Activated CD8-positive, alpha-beta memory T cell treated with anti-CD3 and anti-CD28 coated beads, Interleukin-2, amount 50 U/mL, for 1 hour (primary cell): Measurements from ENCODE around the gene RAB20.
"Not testable (repeated sequence)": the region's sequence is repeated elsewhere in the genome, so short reads cannot be mapped to it uniquely, and the experiment has no call there.

Experiments used
- DNase-seq: peaks from one replicate; pipeline ENCODE4 v3.0.0-alpha.2; 2020; ENCODE audit errors: extremely low read depth

Gene RAB20

DNA sequence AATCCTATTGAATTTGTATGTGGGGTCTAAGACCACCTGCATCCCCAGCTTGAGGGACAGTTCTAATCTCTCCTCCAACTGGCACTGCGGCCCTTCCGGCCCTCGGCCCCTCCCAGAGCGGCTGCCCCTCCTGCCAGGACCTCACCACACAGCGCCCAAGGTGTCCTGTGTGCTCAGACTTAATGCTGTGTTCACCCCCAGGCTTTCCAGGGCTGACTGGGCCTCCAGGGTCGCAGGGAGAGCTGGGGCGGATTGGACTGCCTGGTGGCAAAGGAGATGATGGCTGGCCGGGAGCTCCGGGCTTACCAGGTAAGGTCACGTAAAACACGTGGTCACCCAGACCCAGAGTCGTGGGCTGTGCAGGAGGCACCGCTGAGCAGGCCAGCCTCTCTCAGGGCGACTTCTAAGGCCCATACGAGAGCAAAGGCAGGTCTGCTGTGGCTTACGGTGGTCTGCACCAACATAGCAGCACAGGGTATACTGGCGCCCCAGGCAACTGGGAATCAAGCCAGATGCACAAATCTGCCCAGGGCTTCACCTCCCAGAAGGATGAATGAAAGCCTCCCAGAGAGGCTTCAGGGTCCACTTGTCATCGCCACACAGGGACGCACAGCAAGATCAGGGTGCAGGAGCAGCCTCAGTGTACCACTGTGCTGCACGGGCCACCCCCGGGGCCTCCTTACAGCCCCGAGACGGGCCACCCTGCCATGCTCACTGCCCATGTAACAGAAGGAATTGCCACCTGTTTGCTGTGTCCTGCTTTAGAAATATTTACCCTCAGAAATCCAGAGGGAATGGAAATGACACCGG lies 69.4 kb downstream of the RAB20 start:
- DNase-seq, result no peak

DNA sequence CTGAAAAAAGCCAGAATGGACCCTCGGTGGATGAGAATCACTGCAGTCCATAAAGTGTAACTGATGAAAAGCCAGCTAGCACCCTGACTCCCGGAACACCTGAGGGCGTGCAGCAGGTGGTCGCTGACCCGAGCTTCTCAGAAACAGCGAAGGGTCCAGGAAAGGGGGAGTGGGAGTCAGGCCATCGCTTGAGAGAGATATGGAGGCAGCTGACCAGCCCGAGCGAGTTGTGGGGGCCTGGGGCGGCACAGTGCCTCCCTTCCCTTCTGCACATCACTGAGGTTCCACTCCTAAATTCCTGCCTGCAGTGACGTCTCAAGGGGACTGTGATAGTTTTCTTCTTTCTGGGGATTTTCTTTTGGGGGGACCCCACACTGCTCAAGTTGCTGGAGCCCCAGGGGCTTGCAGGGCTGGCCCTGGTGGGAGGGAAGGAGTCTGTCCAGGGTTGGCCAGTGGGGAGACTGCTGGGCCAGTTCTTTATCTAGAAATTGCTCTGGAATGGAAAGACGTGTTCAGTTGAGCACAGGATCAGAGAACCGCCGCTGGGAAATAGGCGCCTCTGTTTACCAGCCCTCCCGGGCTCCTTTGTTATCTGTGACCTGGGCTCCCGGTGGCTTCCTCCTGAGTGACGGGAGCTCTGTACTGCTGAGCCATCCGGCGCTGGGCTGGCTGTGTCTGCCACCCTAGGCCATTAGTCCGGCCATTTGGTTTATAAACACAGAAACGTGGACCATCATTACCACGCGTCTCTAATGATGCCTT lies 71.3 kb downstream of the RAB20 start:
- DNase-seq, result no peak

DNA sequence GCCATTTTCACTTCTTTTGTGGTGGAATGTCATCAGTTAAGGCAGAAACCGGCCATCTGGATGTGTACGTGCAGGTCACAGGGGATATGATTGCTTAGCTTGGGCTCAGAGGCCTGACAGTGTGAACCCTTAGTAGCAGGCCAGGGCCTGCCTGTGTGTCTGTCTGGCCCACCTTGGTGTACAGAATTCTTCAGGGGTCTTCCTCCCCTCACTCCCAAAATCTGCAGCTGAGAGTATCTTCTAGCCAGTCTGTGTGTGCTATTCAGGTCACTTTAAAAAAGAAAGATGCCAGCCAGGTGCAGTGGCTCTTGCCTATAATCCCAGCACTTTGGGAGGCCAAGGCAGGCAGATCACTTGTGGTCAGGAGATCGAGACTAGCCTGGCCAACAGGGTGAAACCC lies 74.6 kb downstream of the RAB20 start:
- not testable (repeated sequence) for DNase-seq

DNA sequence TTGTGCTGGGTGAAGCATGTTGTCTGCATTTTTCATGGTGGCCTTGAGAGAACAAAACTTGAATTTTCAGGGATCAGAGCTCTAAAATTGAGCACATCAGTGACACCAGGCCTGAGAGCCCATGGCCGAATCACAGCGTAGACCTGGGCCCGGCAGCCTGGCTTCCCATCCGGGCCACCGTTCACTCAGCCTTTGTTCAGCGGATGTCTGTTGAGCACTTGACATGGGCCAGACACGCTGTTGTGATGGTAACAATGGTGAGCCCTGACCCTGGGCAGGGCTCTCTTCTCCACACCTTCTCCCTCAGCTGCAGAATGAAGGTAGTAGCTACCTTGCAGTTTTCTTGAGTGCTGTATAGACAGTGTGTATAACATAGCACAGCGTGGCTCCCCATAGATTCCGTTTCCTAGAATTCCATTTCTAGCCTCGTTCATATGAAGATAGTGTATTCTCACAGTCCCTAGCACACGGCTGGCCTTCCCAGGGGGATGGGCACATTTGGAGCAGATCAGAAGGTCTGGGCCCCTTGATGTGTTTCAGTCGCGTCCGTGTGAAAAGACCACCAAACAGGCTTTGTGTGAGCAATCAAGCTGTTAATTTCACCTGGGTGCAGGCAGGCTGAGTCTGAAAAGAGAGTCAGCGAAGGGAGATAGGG lies 75.3 kb downstream of the RAB20 start:
- no peak for DNase-seq

DNA sequence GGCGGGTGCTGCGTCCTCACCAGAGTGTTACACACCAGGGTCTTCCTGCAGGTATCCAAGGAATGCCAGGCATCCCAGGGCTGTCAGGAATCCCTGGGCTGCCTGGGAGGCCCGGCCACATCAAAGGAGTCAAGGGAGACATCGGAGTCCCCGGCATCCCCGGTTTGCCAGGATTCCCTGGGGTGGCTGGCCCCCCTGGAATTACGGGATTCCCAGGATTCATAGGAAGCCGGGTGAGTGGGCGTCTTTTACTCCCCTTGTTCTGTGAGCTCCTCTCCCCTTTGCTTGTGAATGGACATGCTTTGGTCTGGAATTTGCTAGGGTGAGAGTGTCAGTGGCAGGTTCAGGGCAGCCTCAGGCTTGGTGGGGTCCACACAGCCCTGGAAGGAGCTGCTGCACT lies 75.9 kb downstream of the RAB20 start:
- no peak for DNase-seq

DNA sequence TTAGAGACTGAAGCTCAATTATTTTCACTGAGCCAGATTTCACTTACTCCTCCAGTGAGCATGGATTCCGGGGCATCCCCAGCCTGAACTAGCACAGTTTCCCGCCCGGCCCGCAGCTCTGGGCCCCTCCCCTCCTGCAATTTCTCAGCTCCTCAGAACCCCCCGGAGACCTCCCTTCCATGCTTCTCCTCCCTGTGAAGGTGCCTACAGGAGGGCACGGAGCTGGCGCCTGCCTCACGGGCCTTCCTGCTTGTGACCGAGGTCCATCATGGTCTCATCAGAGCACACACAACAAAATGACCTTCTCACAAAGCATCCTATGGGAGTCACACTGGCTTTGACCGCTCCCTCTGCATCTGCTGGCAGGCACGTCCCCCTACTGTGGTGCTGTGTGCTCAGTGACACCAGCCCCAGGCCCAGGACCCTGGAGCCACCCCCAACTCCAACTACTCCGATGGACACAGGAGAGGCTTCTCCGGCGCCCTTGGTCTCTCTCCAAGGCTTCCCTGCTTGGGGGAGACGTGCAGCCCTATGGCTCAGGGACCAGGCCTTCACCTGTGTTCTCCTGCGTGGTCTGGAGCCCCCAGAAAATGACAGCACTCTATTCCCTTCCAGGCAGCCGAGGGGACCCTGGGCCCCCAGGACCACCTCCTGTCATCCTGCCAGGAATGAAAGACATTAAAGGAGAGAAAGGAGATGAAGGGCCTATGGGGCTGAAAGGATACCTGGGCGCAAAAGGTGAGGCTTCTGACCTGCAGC lies 77.1 kb downstream of the RAB20 start:
- DNase-seq, result no peak

DNA sequence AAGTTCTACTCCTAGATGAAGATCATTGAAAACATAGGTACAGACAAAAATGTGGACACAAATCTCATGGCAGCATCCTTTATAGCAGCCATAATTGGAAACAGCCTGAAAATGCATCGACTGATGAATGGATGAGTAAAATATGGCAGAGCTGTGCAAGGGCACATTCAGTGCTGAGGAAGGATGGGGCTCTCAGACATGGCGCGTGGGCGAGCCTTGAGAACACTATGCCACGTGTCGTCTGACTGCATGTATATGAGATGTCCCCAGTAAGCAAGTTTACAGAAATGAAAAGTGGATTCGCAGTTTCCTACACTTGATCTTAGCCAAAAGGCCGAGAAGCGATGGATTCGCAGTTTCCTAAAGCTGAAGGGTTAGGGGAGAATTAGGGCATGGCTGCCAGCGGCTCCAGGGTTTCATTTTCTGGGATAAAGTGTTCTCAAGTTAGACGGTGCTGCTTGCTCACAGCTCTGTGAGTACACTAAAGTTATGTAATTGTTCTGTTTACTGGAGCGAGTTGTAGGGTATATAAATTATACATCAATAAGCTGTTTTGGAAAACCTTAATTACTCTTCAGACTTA lies 78.0 kb downstream of the RAB20 start:
- DNase-seq, result no peak

DNA sequence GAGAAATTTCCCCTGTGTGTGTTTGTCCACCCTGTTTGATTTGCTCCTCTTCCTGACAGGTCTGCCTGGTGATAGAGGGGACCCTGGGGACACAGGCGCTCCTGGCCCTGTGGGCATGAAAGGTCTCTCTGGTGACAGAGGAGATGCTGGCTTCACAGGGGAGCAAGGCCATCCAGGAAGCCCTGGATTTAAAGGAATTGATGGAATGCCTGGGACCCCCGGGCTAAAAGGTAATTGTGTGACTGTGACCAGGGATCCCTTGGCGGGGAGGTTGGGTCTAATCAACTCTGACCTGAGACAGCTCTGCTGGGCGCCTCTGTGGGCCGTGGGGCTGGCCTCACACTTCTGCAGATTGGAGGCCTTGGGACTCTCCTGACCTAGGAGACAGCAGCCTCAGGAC lies 81.4 kb downstream of the RAB20 start:
- no peak for DNase-seq

DNA sequence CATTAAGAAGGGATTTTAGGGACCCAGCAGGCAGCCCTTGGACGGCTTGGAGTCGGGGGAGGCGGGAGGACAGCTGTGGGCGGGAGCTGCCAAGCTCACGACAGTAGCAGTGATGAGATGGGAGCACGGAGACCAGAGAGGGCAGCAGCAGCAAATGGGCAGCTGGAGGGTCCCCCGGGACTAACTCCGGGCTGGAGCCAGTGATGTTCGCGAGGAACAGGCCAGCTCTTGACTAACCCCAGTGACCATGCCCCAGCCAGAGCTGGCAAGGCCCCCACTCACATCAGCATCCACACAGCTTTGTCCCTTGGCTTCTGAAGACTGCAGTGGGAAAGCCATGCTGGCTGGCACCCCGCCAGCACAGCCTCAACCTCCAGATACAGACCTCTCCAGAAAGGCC lies 81.9 kb downstream of the RAB20 start:
- no peak for DNase-seq

DNA sequence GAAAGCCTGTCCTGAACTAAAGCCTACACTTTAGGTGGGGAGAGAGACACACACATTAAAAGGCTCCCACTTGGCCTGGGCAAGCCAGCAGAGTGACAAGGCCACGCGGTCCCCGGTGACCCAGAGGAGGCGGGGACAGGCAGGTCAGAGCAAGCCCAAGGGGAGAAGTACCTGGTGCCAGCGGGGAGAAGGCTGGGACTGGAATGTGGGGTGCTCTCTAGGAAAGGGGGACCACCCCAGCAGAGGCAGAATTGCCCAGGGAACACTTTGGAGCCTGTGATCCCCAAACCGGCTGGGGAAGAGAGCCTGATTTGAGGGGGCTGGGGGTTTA lies 82.3 kb downstream of the RAB20 start:
- DNase-seq, result no peak

DNA sequence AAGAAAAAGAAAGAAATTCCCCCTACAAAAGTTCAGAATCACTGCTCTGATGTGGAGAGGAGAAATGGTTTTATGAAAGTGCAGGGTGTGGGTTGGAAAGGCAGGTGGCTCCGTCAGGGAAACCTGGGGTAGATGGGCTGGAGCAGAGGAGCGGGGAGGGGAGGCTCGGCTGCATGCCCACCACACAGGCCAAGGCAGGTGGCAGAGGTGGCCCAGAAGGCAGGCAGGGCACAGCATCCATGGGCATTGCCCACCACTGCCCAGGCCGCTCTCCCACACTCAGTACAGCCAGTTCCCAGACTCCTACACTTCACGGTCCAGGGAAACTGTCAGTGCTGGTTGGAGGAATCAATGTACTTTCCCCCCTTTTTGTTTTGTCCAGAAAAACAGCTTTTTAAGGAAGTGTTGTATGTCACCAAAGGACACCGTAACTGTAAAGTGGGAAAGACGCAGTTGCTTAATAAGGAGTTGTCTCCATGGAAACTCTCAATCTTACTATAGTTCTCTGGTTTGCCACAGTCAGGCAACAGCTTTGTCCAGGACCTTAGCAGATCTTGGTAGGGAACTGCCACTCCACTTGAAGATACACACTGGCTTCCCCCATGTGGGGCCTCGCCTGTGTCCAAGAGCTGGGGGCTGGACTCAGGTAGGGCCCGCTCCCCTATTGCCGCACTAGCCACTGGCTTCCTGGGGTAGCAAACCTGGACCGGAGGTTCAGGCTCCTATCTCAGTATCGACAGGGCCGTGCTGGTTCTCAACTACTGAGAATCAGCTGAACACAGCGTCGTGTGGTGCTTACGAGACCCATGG lies 82.9 kb downstream of the RAB20 start:
- DNase-seq, result no peak

DNA sequence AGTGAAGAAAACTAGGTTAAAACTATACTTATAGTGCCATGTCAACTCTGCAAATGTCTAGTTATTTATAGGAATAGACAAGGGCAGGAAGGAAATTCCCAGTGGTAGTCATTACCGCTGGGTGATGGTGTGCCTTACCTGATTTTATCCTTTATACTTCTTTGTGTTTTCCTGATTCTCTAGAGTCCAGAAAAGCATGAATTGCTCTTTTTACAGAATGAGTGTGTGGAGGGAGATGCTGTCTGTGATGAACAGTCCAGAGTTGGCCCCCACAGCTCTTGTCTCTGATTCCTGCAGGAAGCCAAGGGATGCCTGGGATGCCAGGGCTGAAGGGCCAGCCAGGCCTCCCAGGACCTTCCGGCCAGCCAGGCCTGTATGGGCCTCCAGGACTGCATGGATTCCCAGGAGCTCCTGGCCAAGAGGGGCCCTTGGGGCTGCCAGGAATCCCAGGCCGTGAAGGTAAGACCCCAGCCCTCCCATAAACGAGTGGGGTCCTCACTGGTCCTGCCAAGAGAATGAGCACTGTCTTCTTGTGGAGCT lies 83.7 kb downstream of the RAB20 start:
- no peak for DNase-seq

DNA sequence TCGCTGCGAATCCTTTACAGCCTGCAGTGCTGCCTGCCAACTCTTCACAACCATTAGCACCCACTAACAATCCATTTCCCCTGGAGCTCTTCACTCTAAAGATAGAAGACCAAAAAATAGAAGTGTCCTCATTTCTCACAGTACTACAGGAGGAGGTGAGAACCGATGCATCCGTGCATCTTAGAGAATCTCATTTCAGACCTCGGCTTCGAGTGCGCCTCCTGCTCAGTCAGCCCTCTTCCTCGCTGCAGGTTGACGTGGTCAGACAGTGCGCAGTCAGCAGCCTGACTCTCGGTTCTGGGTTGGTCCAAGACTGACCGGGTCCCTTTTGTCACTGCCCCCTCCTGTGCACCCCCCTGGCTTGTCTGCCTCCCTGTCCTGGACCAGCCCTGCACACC lies 85.3 kb downstream of the RAB20 start:
- no peak for DNase-seq

DNA sequence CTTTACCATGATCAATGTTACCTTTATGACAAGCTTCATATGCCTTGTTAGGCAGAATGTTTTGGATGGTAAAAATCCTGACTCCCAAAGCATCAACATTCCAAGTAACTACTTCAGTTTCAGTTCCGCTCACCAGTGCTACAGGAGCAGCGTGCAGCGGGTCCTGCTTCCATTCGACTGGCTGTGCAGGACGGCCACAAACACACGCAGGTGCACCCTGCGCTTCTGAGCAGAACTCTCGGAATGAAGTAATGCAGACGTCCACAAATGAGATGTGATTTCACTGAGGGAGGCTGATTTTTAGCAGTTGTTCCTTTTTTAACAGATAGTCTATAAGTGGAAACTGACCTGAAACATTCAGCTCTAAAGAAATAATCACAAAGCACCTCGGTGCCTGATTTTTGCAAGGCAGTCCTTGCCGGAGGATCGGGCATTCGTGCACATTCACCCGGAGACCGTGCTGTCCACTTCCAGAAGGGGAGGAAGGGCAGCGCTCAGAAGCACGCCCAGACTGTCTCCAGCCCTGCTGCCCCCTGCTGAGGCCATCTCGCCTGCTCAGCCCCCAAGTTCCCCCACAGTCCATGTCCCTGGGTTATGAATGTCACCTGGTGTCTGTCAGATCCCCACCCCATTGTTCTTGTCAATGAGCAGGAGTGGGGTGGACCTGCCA lies 85.8 kb downstream of the RAB20 start:
- DNase-seq, result no peak

DNA sequence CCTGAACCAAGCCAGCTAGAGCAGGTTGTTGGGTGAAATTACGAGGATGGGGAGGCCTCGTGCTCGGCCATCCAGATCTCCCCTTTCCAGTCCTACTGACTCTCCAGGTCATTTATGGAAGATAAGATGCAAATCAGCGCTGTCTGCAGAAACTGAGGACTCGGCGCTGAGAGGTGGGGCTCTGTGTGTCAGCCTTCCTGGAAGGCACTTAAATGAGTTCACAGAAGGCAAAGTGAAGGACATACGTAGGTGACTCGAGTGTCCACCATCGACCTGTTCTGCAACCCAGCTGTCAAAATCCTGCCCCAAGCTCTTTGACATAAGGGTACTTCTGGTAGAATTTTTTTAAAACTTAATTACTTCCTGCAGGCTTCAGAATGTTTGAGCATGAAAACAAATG lies 86.4 kb downstream of the RAB20 start:
- DNase-seq, result no peak

DNA sequence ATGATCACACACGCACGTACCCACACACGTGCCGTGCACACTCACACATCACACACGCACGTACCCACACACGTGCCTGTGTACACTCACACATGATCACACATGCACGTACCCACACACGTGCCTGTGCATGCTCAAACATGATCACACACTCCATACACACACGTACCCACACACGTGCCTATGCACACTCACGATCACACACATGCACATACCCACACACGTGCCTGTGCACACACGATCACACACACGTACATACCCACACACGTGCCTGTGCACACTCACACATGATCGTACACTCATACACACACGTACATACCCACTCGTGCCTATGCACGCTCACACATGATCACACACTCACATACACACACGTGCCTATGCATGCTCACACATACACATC lies 86.8 kb downstream of the RAB20 start:
- no peak for DNase-seq
